Keratinocyte (primary cell): ENCODE results near the gene CCDC107. TPM values are rescaled to one million over a fixed set of nuclear protein-coding genes. Genes with fewer than 3 reads are reported as not detected.
A peak's percentile ranks its signal among the peaks of the same experiment; 100 is the strongest.

Source experiments
- DNase-seq: peaks from one replicate; pipeline ENCODE4 v3.0.0-alpha.2; 2011; ENCODE audit warnings: low read depth, missing footprints, low spot score
- FAIRE-seq: peaks from 2 replicates; lab custom pipeline; 2011; peaks lifted over from hg19 to GRCh38; lab: Jason Lieb, UNC
- H2AFZ ChIP-seq: 2 replicates; pipeline ENCODE4 v1.6.0; 2012; ENCODE audit warnings: low read length, control low read depth, inconsistent platforms; ENCODE audit not compliant: control insufficient read depth
- H3K27ac ChIP-seq: 2 replicates; pipeline ENCODE4 v1.5.1; 2011; ENCODE audit warnings: low read length; ENCODE audit not compliant: control insufficient read depth, insufficient read depth
- H3K27me3 ChIP-seq: 3 replicates; pipeline ENCODE4 v1.6.0; 2011; ENCODE audit warnings: low read length; ENCODE audit not compliant: control insufficient read depth, insufficient read depth; ENCODE audit errors: extremely low read depth
- H3K36me3 ChIP-seq, 2 experiments: 2 replicates in 1 of 2; 3 replicates in 1 of 2; pipeline ENCODE4 v1.5.1; 2011; ENCODE audit warnings: low read length in 2 of 2, mild to moderate bottlenecking in 1 of 2; ENCODE audit not compliant: control insufficient read depth in 2 of 2, insufficient read depth in 2 of 2; ENCODE audit errors: extremely low read depth in 1 of 2
- H3K4me1 ChIP-seq: 3 replicates; pipeline ENCODE4 v1.5.1; 2011; ENCODE audit warnings: low read length; ENCODE audit not compliant: control insufficient read depth, insufficient read depth; ENCODE audit errors: extremely low read depth
- H3K4me2 ChIP-seq: 3 replicates; pipeline ENCODE4 v1.6.0; 2011; ENCODE audit warnings: low read depth, low read length; ENCODE audit not compliant: control insufficient read depth, insufficient read depth; ENCODE audit errors: extremely low read depth
- H3K4me3 ChIP-seq, 3 experiments: fragments of 200-600 bp in 1 of 3; sonication (generic) in 1 of 3; 2 replicates in 2 of 3; 3 replicates in 1 of 3; pipeline ENCODE4 v1.5.1; 2011 to 2016; ENCODE audit warnings: low read length in 3 of 3, mild to moderate bottlenecking in 3 of 3, control low read depth in 2 of 3, inconsistent platforms in 1 of 3, low read depth in 1 of 3, mixed read lengths in 1 of 3, mixed run types in 1 of 3, moderate library complexity in 1 of 3; ENCODE audit not compliant: control insufficient read depth in 2 of 3, insufficient read depth in 2 of 3; ENCODE audit errors: extremely low read depth in 1 of 3
- H3K79me2 ChIP-seq: 2 replicates; pipeline ENCODE4 v1.6.0; 2012; ENCODE audit warnings: low read length; ENCODE audit not compliant: control insufficient read depth, insufficient read depth
- H3K9ac ChIP-seq: 3 replicates; pipeline ENCODE4 v1.6.0; 2011; ENCODE audit warnings: low read length; ENCODE audit not compliant: control insufficient read depth, insufficient read depth; ENCODE audit errors: extremely low read depth
- H3K9me1 ChIP-seq: 3 replicates; pipeline ENCODE4 v1.6.0; 2011; ENCODE audit warnings: low read length; ENCODE audit not compliant: control insufficient read depth, insufficient read depth; ENCODE audit errors: extremely low read depth
- H3K9me3 ChIP-seq: 2 replicates; pipeline ENCODE4 v1.5.1; 2012; ENCODE audit warnings: low read depth, low read length; ENCODE audit not compliant: control insufficient read depth
- H4K20me1 ChIP-seq: 3 replicates; pipeline ENCODE4 v1.6.0; 2011; ENCODE audit warnings: low read length; ENCODE audit not compliant: control insufficient read depth, insufficient read depth; ENCODE audit errors: extremely low read depth
- EZH2 ChIP-seq: IDR thresholded peaks from one replicate; pipeline ENCODE4 v1.6.1; 2012; ENCODE audit warnings: inconsistent platforms, mild to moderate bottlenecking, low read length, moderate library complexity
- dilution Hi-C: fragments of 300-500 bp; cut with MboI; formaldehyde crosslinking; loops from one replicate; pipeline ENCODE4 v1.7.0; 2020; ENCODE audit warnings: low sequenced_read_pairs; ENCODE audit not compliant: extremely low pct_ligation_motif_present
- polyA plus RNA-seq, 5 experiments: library from polyadenylated mRNA; depleted of rRNA in 3 of 5; stranded (reverse) in 3 of 5; stranded (forward) in 1 of 5; unstranded in 1 of 5; fragments of >200 nt; gene quantifications; 1 replicate in 1 of 5; 2 replicates in 3 of 5; 3 replicates in 1 of 5; pipeline versions ENCODE4 v1.2.1 to v1.2.3, GENCODE V29; 2011 to 2012; ENCODE audit warnings: missing spikeins in 2 of 5, low read depth in 1 of 5, low replicate concordance in 1 of 5
- TF ChIP-seq, protein P1 (sequence below), 3 experiments: IDR thresholded peaks in 1 of 3; conservative IDR thresholded peaks in 1 of 3; optimal IDR thresholded peaks in 1 of 3; 2 replicates in 2 of 3; 3 replicates in 1 of 3; pipeline versions ENCODE3 to v1.5.1; 2011; ENCODE audit warnings: low read length in 3 of 3, mild to moderate bottlenecking in 3 of 3, moderate library complexity in 2 of 3, control low read depth in 1 of 3, inconsistent platforms in 1 of 3; ENCODE audit not compliant: insufficient read depth in 2 of 3; ENCODE audit errors: extremely low read depth in 1 of 3

The CCDC107 gene
- polyA plus RNA-seq, 1 donor (not counting 4 experiments of a cell fraction or from before 2014, with no cell fraction given), result 10.5 TPM

DNA sequence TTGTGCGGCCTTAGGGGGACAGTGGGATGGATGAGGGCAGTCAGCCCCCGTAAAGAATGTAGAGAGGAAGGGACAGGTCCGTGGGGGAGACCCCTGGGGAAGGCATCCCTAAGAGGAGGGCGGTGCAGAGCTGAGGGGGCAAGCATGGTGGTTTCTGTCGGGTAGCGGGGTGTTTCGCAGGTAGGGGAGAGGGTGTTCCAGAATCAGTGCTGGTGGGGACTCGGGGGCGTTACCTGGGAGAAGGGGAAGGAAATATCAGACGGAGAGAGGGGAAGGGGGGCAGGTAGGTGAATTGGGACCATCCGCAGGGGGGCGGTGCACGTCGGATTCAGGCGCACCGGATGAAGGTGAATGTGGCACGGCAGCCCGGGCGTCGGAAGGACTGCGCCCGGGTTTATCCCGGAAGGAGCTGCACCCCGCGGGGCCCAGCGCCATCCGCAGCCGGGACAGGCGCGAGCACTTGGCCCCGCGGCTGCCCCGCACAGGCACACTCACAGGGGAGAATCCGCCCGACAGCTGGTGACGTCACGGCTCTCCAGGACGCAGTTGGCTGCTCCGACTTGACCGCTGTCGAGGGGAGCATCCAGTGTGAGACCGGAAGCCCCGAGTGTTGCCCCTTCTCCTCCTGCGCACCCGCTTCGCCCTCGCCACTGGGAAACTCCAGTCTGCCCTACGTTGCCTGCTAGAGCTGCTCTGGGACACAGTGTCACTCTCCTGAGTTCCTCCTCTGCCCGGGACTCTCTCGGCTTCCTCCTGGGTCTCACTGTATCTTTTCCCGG, 41.2 kb upstream of the CCDC107 start:
- Histone ChIP-seq H3K9me1 (no peaks in the 10 kb centered on the region), H3K79me2 (no peaks in the 10 kb centered on the region), H3K9ac (peak overlapping the region; percentile 49), H2AFZ (peak overlapping the region; percentile 94), H3K27me3 (peaks cover 25% of the 10 kb centered on the region), H3K4me3 (peak overlapping the region; percentile 8 to 58 (median 24)), H3K9me3 (no peaks in the 10 kb centered on the region), H3K4me2 (peak overlapping the region; percentile 68), H3K4me1 (no peaks in the 10 kb centered on the region), H3K36me3 (no peaks in the 10 kb centered on the region), H4K20me1 (no peaks in the 10 kb centered on the region), H3K27ac (no peak overlapping the region)
- DNase-seq (peak; percentile 17), FAIRE-seq (no peak)
- TF ChIP-seq, protein P1, sequence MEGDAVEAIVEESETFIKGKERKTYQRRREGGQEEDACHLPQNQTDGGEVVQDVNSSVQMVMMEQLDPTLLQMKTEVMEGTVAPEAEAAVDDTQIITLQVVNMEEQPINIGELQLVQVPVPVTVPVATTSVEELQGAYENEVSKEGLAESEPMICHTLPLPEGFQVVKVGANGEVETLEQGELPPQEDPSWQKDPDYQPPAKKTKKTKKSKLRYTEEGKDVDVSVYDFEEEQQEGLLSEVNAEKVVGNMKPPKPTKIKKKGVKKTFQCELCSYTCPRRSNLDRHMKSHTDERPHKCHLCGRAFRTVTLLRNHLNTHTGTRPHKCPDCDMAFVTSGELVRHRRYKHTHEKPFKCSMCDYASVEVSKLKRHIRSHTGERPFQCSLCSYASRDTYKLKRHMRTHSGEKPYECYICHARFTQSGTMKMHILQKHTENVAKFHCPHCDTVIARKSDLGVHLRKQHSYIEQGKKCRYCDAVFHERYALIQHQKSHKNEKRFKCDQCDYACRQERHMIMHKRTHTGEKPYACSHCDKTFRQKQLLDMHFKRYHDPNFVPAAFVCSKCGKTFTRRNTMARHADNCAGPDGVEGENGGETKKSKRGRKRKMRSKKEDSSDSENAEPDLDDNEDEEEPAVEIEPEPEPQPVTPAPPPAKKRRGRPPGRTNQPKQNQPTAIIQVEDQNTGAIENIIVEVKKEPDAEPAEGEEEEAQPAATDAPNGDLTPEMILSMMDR (optimal IDR thresholded peaks at IDR 0.05 in 1 of 3, IDR thresholded peaks at IDR 0.05 in 1 of 3, conservative IDR thresholded peaks at IDR 0.05 in 1 of 3; ENCODE audit: extremely low read depth in 1 of 3, insufficient read depth in 2 of 3, low read length in 3 of 3), result peak in 1 of 3 experiments; percentile 52
- no peak for TF ChIP-seq EZH2
- dilution Hi-C loops, result no loop called here

DNA sequence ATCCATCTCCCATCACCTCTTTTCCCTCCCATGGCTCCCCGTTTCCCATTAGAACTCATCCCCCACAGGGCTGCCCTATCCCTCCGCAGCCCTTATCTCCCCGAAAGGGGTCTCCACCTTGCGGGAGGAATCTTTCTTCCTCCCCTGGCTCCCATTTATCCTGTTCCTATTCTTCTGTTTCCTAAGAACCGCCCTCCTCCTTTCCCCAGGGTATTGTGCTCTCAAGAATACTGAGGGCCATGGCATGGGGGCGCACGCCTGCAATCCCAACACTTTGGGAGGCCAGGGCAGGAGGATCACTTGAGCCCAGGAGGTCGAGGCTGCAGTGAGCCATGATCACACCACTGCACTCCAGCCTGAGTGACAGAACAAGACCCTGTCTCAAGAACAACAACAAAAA, 40.5 kb upstream of the CCDC107 start:
- Histone ChIP-seq H3K79me2 (no peaks in the 10 kb centered on the region), H4K20me1 (no peaks in the 10 kb centered on the region), H3K4me3 (peak overlapping the region in 1 of 3 experiments; percentile 58), H3K27ac (no peak overlapping the region), H3K9me3 (no peaks in the 10 kb centered on the region), H3K4me2 (peak overlapping the region; percentile 68), H3K27me3 (peaks cover 25% of the 10 kb centered on the region), H3K4me1 (no peaks in the 10 kb centered on the region), H2AFZ (no peak overlapping the region), H3K9ac (no peak overlapping the region), H3K9me1 (no peaks in the 10 kb centered on the region), H3K36me3 (no peaks in the 10 kb centered on the region)
- TF ChIP-seq, protein P1 (optimal IDR thresholded peaks at IDR 0.05 in 1 of 3, IDR thresholded peaks at IDR 0.05 in 1 of 3, conservative IDR thresholded peaks at IDR 0.05 in 1 of 3; ENCODE audit: extremely low read depth in 1 of 3, insufficient read depth in 2 of 3, low read length in 3 of 3), result no peak
- TF ChIP-seq EZH2, result no peak
- FAIRE-seq, result no peak
- no peak for DNase-seq
- dilution Hi-C loops, result no loop called here
